GM18861 (cell line): ENCODE measurements around the gene KANSL2.
A peak's percentile ranks its signal among the peaks of the same experiment; 100 is the strongest.
"Not testable (repeated sequence)": the region's sequence is repeated elsewhere in the genome, so short reads cannot be mapped to it uniquely, and the experiment has no call there.

Source experiments
- ATAC-seq: cut with Tn5 transposase; IDR thresholded peaks from one replicate; pipeline ENCODE4 v1.9.1; 2021; ENCODE audit not compliant: unreplicated experiment

KANSL2 gene

GRCh38 chr12:48681710-48682532 is at the start of gene KANSL2:
Gene KANSL2, minus strand, starts transcription at chr12:48682238. Its CDS starts 606 bp downstream, at chr12:48681632.
- peak; percentile 98 for ATAC-seq

- no peak for ATAC-seq
Observed at GRCh38 chr12:48728807-48729206, 46.8 kb upstream of the KANSL2 start.

GRCh38 chr12:48720737-48721136 is 38.7 kb upstream of the KANSL2 start:
- not testable (repeated sequence) for ATAC-seq

GRCh38 chr12:48720171-48720570 is 38.1 kb upstream of the KANSL2 start:
- ATAC-seq, result not testable (repeated sequence)

GRCh38 chr12:48719002-48719401 is 37.0 kb upstream of the KANSL2 start:
- not testable (repeated sequence) for ATAC-seq

GRCh38 chr12:48717252-48717695 is 35.2 kb upstream of the KANSL2 start:
- no peak for ATAC-seq

- peak; percentile 95 for ATAC-seq
Observed at GRCh38 chr12:48716493-48717251, 34.6 kb upstream of the KANSL2 start, which contains the start of gene CCNT1. Gene CCNT1, minus strand, starts transcription at chr12:48716707. Its CDS starts 32 bp downstream, at chr12:48716675.

- no peak for ATAC-seq
Observed at GRCh38 chr12:48716168-48716492, 34.1 kb upstream of the KANSL2 start.

GRCh38 chr12:48712209-48712608 is 30.2 kb upstream of the KANSL2 start:
- ATAC-seq, result no peak

- ATAC-seq, result not testable (repeated sequence)
Observed at GRCh38 chr12:48698822-48699221, 16.8 kb upstream of the KANSL2 start.

- no peak for ATAC-seq
Observed at GRCh38 chr12:48696626-48697025, 14.6 kb upstream of the KANSL2 start.

GRCh38 chr12:48695859-48696258 is 13.8 kb upstream of the KANSL2 start:
- no peak for ATAC-seq

GRCh38 chr12:48694038-48694437 is 12.0 kb upstream of the KANSL2 start:
- no peak for ATAC-seq

GRCh38 chr12:48693572-48693971 is 11.5 kb upstream of the KANSL2 start:
- no peak for ATAC-seq

GRCh38 chr12:48691826-48692487 is 9.9 kb upstream of the KANSL2 start:
- ATAC-seq, result no peak

- ATAC-seq, result no peak
Observed at GRCh38 chr12:48690990-48691389, 9.0 kb upstream of the KANSL2 start.

GRCh38 chr12:48690436-48690835 is 8.4 kb upstream of the KANSL2 start:
- ATAC-seq, result no peak

GRCh38 chr12:48688836-48689235 is 6.8 kb upstream of the KANSL2 start:
- ATAC-seq, result no peak

- no peak for ATAC-seq
Observed at GRCh38 chr12:48687592-48687991, 5.6 kb upstream of the KANSL2 start.

- no peak for ATAC-seq
Observed at GRCh38 chr12:48686615-48687334, 4.7 kb upstream of the KANSL2 start.
